A549 treated with Hydrocortisone at 1 μM for 4 hours (cell line): ENCODE data around the gene POTEG. TPM values are rescaled to one million over a fixed set of nuclear protein-coding genes. Genes with fewer than 3 reads are reported as not detected.

Experiments used
- total RNA-seq: library from RNA; stranded (reverse); fragments of 200-300 nt; extraction: Qiagen RNA extraction; gene quantifications from 5 replicates; pipeline ENCODE4 v1.2.3, GENCODE V29; 2022

Gene POTEG
- not detected in 5 replicates for total RNA-seq

GRCh38 chr14:19434241-19434640 is at the start of gene POTEG:
TSS of gene POTEG (minus strand) at chr14:19434341. CDS start at chr14:19434289, 52 bp downstream.

